ENCODE measurements around the gene OR2V1. TPM values are rescaled to one million over a fixed set of nuclear protein-coding genes. Genes with fewer than 3 reads are reported as not detected.

Gene OR2V1
- total RNA-seq, 1 experiment from 2014 or later = not detected

GRCh38 chr5:181136361-181136955 lies 5.5 kb upstream of the OR2V1 start:
- intact Hi-C loops (cut with micrococcal nuclease) = no loop called here
- Mint-ChIP-seq H3K36me3 (ENCODE audit: insufficient read depth, unreplicated experiment) (peaks cover 7% of the 10 kb centered on the region), H3K4me1 (ENCODE audit: insufficient read depth, unreplicated experiment) (peaks cover 21% of the 10 kb centered on the region), H3K4me3 (ENCODE audit: unreplicated experiment) (no peak overlapping the region), H3K27ac (ENCODE audit: low read depth, unreplicated experiment) (no peak overlapping the region), H3K9me3 (ENCODE audit: unreplicated experiment) (peaks cover 8% of the 10 kb centered on the region), H3K27me3 (ENCODE audit: insufficient read depth, unreplicated experiment) (peaks cover 15% of the 10 kb centered on the region)
- ChIA-PET POLR2A (interaction anchor here (0.6 to 0.7 kb wide), 2 partner anchors 21 to 363 kb away, joined by 3 to 5 read pairs; no protein-coding TSS in a partner anchor), CTCF (interaction anchor here (0.6 to 1.3 kb wide), 3 partner anchors 17 to 73 kb away, joined by 3 read pairs; no protein-coding TSS in a partner anchor)
- no peak for DNase-seq (ENCODE audit: unreplicated experiment)
- TF ChIP-seq, protein P1, sequence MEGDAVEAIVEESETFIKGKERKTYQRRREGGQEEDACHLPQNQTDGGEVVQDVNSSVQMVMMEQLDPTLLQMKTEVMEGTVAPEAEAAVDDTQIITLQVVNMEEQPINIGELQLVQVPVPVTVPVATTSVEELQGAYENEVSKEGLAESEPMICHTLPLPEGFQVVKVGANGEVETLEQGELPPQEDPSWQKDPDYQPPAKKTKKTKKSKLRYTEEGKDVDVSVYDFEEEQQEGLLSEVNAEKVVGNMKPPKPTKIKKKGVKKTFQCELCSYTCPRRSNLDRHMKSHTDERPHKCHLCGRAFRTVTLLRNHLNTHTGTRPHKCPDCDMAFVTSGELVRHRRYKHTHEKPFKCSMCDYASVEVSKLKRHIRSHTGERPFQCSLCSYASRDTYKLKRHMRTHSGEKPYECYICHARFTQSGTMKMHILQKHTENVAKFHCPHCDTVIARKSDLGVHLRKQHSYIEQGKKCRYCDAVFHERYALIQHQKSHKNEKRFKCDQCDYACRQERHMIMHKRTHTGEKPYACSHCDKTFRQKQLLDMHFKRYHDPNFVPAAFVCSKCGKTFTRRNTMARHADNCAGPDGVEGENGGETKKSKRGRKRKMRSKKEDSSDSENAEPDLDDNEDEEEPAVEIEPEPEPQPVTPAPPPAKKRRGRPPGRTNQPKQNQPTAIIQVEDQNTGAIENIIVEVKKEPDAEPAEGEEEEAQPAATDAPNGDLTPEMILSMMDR (IDR thresholded peaks at IDR 0.05; ENCODE audit: unreplicated experiment) = no peak
- no TSS peak for BruUV-seq (replicated peaks)

- H3K4me1 Mint-ChIP-seq (ENCODE audit: insufficient read depth, unreplicated experiment) = peaks cover 21% of the 10 kb centered on the region
- H3K27ac Mint-ChIP-seq (ENCODE audit: low read depth, unreplicated experiment) = peak overlapping the region; percentile 43
- H3K4me3 Mint-ChIP-seq (ENCODE audit: unreplicated experiment) = no peak overlapping the region
- H3K27me3 Mint-ChIP-seq (ENCODE audit: insufficient read depth, unreplicated experiment) = peaks cover 23% of the 10 kb centered on the region
- intact Hi-C loops (cut with micrococcal nuclease) = no loop called here
- DNase-seq (ENCODE audit: unreplicated experiment) = peak; percentile 14
- BruUV-seq (replicated peaks) = no TSS peak
- TF ChIP-seq, protein P1 (IDR thresholded peaks at IDR 0.05; ENCODE audit: unreplicated experiment) = no peak
- ChIA-PET POLR2A (interaction anchor here (0.5 to 1.2 kb wide), 9 partner anchors 12 to 895 kb away, joined by 3 to 5 read pairs (median 3); no protein-coding TSS in a partner anchor), CTCF (interaction anchor here (1.0 to 1.2 kb wide), 4 partner anchors 12 to 265 kb away, joined by 3 read pairs; no protein-coding TSS in a partner anchor)
- H3K36me3 Mint-ChIP-seq (ENCODE audit: insufficient read depth, unreplicated experiment) = peaks cover 7% of the 10 kb centered on the region
- peaks cover 8% of the 10 kb centered on the region for H3K9me3 Mint-ChIP-seq (ENCODE audit: unreplicated experiment)
Measured at GRCh38 chr5:181134259-181134658, 3.3 kb upstream of the OR2V1 start.

DNA sequence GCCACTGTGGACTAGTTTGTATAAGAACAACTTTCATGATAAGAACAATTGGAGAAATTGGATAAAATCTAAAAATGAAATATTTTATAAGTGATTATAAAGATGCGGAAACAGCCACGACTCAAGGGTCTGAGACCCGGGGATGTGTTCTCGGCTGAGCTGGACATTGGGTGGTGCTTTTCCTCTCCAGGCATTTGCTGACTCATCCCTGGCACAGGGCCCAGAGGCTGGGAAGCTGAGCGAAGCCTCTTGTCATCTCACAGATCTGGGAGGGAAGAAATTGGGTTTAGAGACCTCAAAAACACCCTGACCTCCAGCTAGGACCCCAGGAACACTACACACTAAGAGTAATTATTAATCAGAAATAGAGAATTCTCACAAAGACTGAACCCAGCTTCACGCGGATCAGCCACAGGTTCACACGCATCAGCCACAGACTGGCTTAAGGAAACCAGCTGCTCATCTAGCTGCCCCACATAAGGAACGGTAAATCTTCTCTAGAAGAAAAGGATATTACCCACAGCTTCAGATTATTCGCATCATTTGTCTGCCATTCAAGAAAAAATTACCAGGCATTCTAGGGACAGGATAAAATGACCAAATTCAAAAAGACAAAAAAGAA lies 2.8 kb upstream of the OR2V1 start:
- ChIA-PET POLR2A (interaction anchor here (0.5 to 1.2 kb wide), 9 partner anchors 13 to 894 kb away, joined by 3 to 5 read pairs (median 3); no protein-coding TSS in a partner anchor), CTCF (interaction anchor here (0.6 to 1.2 kb wide), 4 partner anchors 11 to 265 kb away, joined by 3 read pairs; no protein-coding TSS in a partner anchor)
- peak; percentile 95 for DNase-seq (ENCODE audit: unreplicated experiment)
- no peak overlapping the region for H3K4me3 Mint-ChIP-seq (ENCODE audit: unreplicated experiment)
- H3K36me3 Mint-ChIP-seq (ENCODE audit: insufficient read depth, unreplicated experiment) = peaks cover 7% of the 10 kb centered on the region
- peaks cover 28% of the 10 kb centered on the region for H3K27me3 Mint-ChIP-seq (ENCODE audit: insufficient read depth, unreplicated experiment)
- H3K9me3 Mint-ChIP-seq (ENCODE audit: unreplicated experiment) = peaks cover 8% of the 10 kb centered on the region
- TF ChIP-seq, protein P1 (IDR thresholded peaks at IDR 0.05; ENCODE audit: unreplicated experiment) = no peak
- H3K27ac Mint-ChIP-seq (ENCODE audit: low read depth, unreplicated experiment) = peak overlapping the region; percentile 43
- BruUV-seq (replicated peaks) = no TSS peak
- intact Hi-C loops (cut with micrococcal nuclease) = no loop called here
- H3K4me1 Mint-ChIP-seq (ENCODE audit: insufficient read depth, unreplicated experiment) = peaks cover 21% of the 10 kb centered on the region

GRCh38 chr5:181133083-181133482 lies 2.1 kb upstream of the OR2V1 start:
- peaks cover 34% of the 10 kb centered on the region for H3K27me3 Mint-ChIP-seq (ENCODE audit: insufficient read depth, unreplicated experiment)
- TF ChIP-seq, protein P1 (IDR thresholded peaks at IDR 0.05; ENCODE audit: unreplicated experiment) = no peak

More at GRCh38 chr5:181133083-181133482, 2.1 kb upstream of the OR2V1 start:
- ChIA-PET CTCF (interaction anchor here (0.6 to 1.2 kb wide), 3 partner anchors 11 to 264 kb away, joined by 3 read pairs; no protein-coding TSS in a partner anchor), POLR2A (interaction anchor here (0.7 to 1.2 kb wide), 3 partner anchors 12 to 323 kb away, joined by 3 to 5 read pairs (median 4); no protein-coding TSS in a partner anchor)
- H3K36me3 Mint-ChIP-seq (ENCODE audit: insufficient read depth, unreplicated experiment) = peaks cover 7% of the 10 kb centered on the region
- intact Hi-C loops (cut with micrococcal nuclease) = no loop called here
- peaks cover 21% of the 10 kb centered on the region for H3K4me1 Mint-ChIP-seq (ENCODE audit: insufficient read depth, unreplicated experiment)
- no peak overlapping the region for H3K4me3 Mint-ChIP-seq (ENCODE audit: unreplicated experiment)
- H3K27ac Mint-ChIP-seq (ENCODE audit: low read depth, unreplicated experiment) = no peak overlapping the region
- peaks cover 8% of the 10 kb centered on the region for H3K9me3 Mint-ChIP-seq (ENCODE audit: unreplicated experiment)
- BruUV-seq (replicated peaks) = no TSS peak
- DNase-seq (ENCODE audit: unreplicated experiment) = no peak

All from MCF 10A (cell line).